A673 (cell line): ENCODE results near the gene HES1. TPM values are rescaled to one million over a fixed set of nuclear protein-coding genes. Genes with fewer than 3 reads are reported as not detected.
A peak's percentile ranks its signal among the peaks of the same experiment; 100 is the strongest.

ENCODE experiments used
- BruUV-seq: library from RNA; stranded (reverse); fragments of 400-500 nt; replicated peaks from 2 replicates; lab custom pipeline; 2021; lab: Mats Ljungman, UMichigan
- CTCF ChIA-PET: fragments of 300-600 bp; sonication (Branson Sonifier 250); formaldehyde crosslinking; loops from one replicate; lab custom pipeline; 2022; ENCODE audit warnings: antibody characterized with exemption; lab: Charles Lee
- POLR2A ChIA-PET: fragments of 300-600 bp; sonication (Branson Sonifier 250); formaldehyde crosslinking; loops from one replicate; lab custom pipeline; 2022; ENCODE audit warnings: antibody characterized with exemption; ENCODE audit not compliant: low non-redundant PET; lab: Charles Lee
- DNase-seq: peaks from one replicate; pipeline ENCODE4 v3.0.0-alpha.2; 2015; ENCODE audit warnings: low spot score
- H3K27ac ChIP-seq: fragments of 200-600 bp; sonication (generic); 2 replicates; pipeline ENCODE4 v1.5.1; 2016; ENCODE audit warnings: mixed run types, low read depth, mild to moderate bottlenecking, mixed read lengths, antibody characterized with exemption, low read length; ENCODE audit not compliant: poor library complexity, severe bottlenecking
- H3K27me3 ChIP-seq: fragments of 200-600 bp; sonication (generic); replicated peaks from 2 replicates; pipeline ENCODE4 v1.6.1; 2017; ENCODE audit warnings: mixed run types, low read depth, mild to moderate bottlenecking, mixed read lengths, antibody characterized with exemption, low read length; ENCODE audit not compliant: insufficient read depth, poor library complexity
- H3K36me3 ChIP-seq: fragments of 200-600 bp; sonication (generic); 2 replicates; pipeline ENCODE4 v1.6.1; 2016; ENCODE audit warnings: mixed run types, mild to moderate bottlenecking, mixed read lengths, antibody characterized with exemption, low read length; ENCODE audit not compliant: insufficient read depth, poor library complexity, severe bottlenecking
- H3K4me1 ChIP-seq: fragments of 200-600 bp; sonication (generic); 2 replicates; pipeline ENCODE4 v1.6.1; 2017; ENCODE audit warnings: mixed run types, mild to moderate bottlenecking, mixed read lengths, antibody characterized with exemption, low read length; ENCODE audit not compliant: insufficient read depth, poor library complexity, severe bottlenecking
- H3K4me3 ChIP-seq: fragments of 200-600 bp; sonication (generic); 2 replicates; pipeline ENCODE4 v1.5.1; 2016; ENCODE audit warnings: low read depth, mixed run types, mild to moderate bottlenecking, mixed read lengths, low read length; ENCODE audit not compliant: poor library complexity, severe bottlenecking
- H3K9me3 ChIP-seq: fragments of 200-600 bp; sonication (generic); 2 replicates; pipeline ENCODE4 v1.6.1; 2016; ENCODE audit warnings: mixed run types, low read depth, mild to moderate bottlenecking, mixed read lengths, antibody characterized with exemption, low read length; ENCODE audit not compliant: poor library complexity, severe bottlenecking
- CTCF ChIP-seq: fragments of 300-800, 200-600 bp; sonication (generic); conservative IDR thresholded peaks from 2 replicates; pipeline ENCODE4 v1.5.1; 2017; ENCODE audit warnings: low read depth, mild to moderate bottlenecking, antibody characterized with exemption, low read length, moderate library complexity, mixed read lengths
- EZH2 ChIP-seq: fragments of 200-600 bp; sonication (generic); IDR thresholded peaks from 2 replicates; pipeline ENCODE4 v1.6.1; 2017; ENCODE audit warnings: borderline replicate concordance, low read depth, mild to moderate bottlenecking, mixed read lengths, antibody characterized with exemption, low read length; ENCODE audit not compliant: poor library complexity, severe bottlenecking
- intact Hi-C: fragments of 100-400 bp; cut with micrococcal nuclease; formaldehyde crosslinking; loops from one replicate; pipeline ENCODE4 v1.10.0; 2022; ENCODE audit not compliant: unreplicated experiment
- total RNA-seq: library from RNA; stranded (reverse); gene quantifications from 2 replicates; pipeline ENCODE4 v1.2.3, GENCODE V29; 2021

Gene HES1
- total RNA-seq, 1 experiment from 2014 or later: 136 TPM

- peaks cover 22% of the 10 kb centered on the region for H3K4me1 ChIP-seq
- ChIA-PET CTCF (interaction anchor here (0.6 kb wide), 1 partner anchor 18 kb away, joined by 3 read pairs; no protein-coding TSS in a partner anchor), POLR2A (interaction anchor here (0.6 kb wide), 1 partner anchor 197 kb away, joined by 4 read pairs; no protein-coding TSS in a partner anchor)
- H3K27ac ChIP-seq: peak overlapping the region; percentile 18
- H3K9me3 ChIP-seq: no peaks in the 10 kb centered on the region
- H3K4me3 ChIP-seq: no peak overlapping the region
- H3K27me3 ChIP-seq: no peaks in the 10 kb centered on the region
- no TSS peak for BruUV-seq
- intact Hi-C loops: no loop called here
- H3K36me3 ChIP-seq: no peaks in the 10 kb centered on the region
- peak; percentile 28 for DNase-seq
- TF ChIP-seq CTCF (no peak), EZH2 (no peak)
Observed at GRCh38 chr3:194166682-194167479, 30.9 kb downstream of the HES1 start.

- no peak for DNase-seq
- no peaks in the 10 kb centered on the region for H3K36me3 ChIP-seq
- no peaks in the 10 kb centered on the region for H3K27me3 ChIP-seq
- no peak overlapping the region for H3K4me3 ChIP-seq
- POLR2A ChIA-PET: interaction anchor here (0.6 kb wide), 1 partner anchor 196 kb away, joined by 4 read pairs; no protein-coding TSS in a partner anchor
- TF ChIP-seq EZH2: no peak
- no peaks in the 10 kb centered on the region for H3K9me3 ChIP-seq
- H3K27ac ChIP-seq: no peak overlapping the region
- H3K4me1 ChIP-seq: peaks cover 22% of the 10 kb centered on the region
- CTCF ChIA-PET: interaction anchor here (0.6 kb wide), 1 partner anchor 19 kb away, joined by 3 read pairs; no protein-coding TSS in a partner anchor
- BruUV-seq: no TSS peak
- intact Hi-C loops: no loop called here
Observed at GRCh38 chr3:194167480-194168282, 31.7 kb downstream of the HES1 start.

- BruUV-seq: no TSS peak
- TF ChIP-seq EZH2: no peak
- TF ChIP-seq CTCF: no peak
- Histone ChIP-seq H3K27me3 (no peaks in the 10 kb centered on the region), H3K4me1 (peaks cover 22% of the 10 kb centered on the region), H3K27ac (no peak overlapping the region), H3K9me3 (no peaks in the 10 kb centered on the region), H3K36me3 (no peaks in the 10 kb centered on the region), H3K4me3 (no peak overlapping the region)
- intact Hi-C loops: no loop called here
- ChIA-PET POLR2A (no interaction called here), CTCF (no interaction called here)
- DNase-seq: no peak
Observed at GRCh38 chr3:194168994-194169393, 33.0 kb downstream of the HES1 start.
